Skeletal muscle satellite cell (primary cell): ENCODE data around the gene KDM4B.
A peak's percentile ranks its signal among the peaks of the same experiment; 100 is the strongest.

Experiments
- H3K27me3 ChIP-seq: 2 replicates; pipeline ENCODE4 v1.7.0; 2013; ENCODE audit warnings: low read length; ENCODE audit not compliant: control insufficient read depth, insufficient read depth
- H3K36me3 ChIP-seq: 2 replicates; pipeline ENCODE4 v1.7.0; 2013; ENCODE audit warnings: mild to moderate bottlenecking, control low read depth, low read length; ENCODE audit not compliant: insufficient read depth
- H3K4me1 ChIP-seq: 2 replicates; pipeline ENCODE4 v1.7.0; 2013; ENCODE audit warnings: low read length; ENCODE audit not compliant: control insufficient read depth, insufficient read depth
- H3K4me2 ChIP-seq: 2 replicates; pipeline ENCODE4 v1.7.0; 2013; ENCODE audit warnings: mild to moderate bottlenecking, low read length
- H3K4me3 ChIP-seq: 2 replicates; pipeline ENCODE4 v1.7.0; 2013; ENCODE audit warnings: low read length
- H3K9ac ChIP-seq: 2 replicates; pipeline ENCODE4 v1.7.0; 2013; ENCODE audit warnings: mild to moderate bottlenecking, low read depth, low read length, moderate library complexity
- H3K9me3 ChIP-seq: replicated peaks from 2 replicates; pipeline ENCODE4 v1.7.0; 2013; ENCODE audit warnings: mild to moderate bottlenecking, control low read depth, low read length

KDM4B gene

DNA sequence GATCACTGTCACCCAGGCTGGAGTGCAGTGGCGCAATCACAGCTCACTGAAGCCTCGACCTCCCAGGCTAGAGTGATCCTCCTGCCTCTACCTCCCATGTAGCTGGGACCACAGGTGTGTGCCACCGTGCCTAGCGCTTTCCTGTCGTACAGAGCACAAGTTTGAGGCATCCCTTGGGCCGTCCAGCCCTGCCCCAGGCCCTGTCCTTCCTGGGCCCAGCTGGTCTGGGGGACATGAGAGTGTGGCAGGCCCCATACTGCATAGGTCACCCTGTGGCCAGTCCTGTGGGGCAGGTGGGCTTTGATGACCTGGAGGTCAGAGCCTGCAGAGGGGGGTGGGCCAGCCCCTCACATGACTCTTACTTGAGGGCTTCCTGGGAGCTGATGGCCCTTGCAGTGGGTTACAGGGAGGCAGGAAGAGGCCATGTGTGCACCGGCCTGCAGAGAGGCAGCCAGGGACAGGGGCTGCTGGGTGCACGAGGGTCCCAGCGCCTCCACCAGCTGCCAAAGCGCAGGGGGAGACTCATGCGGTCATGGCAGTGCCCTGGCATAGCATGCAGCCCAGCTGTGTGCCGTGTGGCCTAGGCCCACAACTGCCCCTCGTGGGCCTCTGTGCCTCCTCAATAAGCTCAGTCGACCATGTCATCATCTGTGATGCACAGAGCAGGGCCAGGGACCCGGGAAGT lies 61.4 kb downstream of the KDM4B start:
- no peak overlapping the region for H3K4me3 ChIP-seq
- H3K27me3 ChIP-seq: no peaks in the 10 kb centered on the region
- no peak overlapping the region for H3K9ac ChIP-seq
- H3K9me3 ChIP-seq: no peaks in the 10 kb centered on the region
- H3K4me2 ChIP-seq: no peak overlapping the region
- peaks cover 25% of the 10 kb centered on the region for H3K4me1 ChIP-seq
- H3K36me3 ChIP-seq: peaks cover 20% of the 10 kb centered on the region

DNA sequence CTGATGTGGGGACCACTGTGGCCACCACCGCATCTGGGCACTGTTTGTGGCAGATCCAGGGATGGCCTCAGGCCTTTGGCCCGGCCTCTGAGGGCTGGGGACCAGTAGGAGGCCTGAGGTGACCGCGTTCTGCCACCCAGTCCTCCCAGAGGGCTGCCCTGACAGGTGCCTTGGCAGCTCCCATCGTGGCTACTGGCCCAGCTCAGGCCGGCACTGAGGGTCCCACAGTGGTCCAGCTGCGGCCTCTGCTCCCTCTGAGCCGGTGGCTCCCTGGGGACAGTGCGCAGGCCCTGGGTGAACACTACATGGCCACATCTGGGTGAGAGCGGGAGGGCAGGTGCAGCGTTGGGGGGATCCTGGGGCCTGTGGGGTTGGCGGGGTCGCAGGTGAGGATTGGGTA lies 61.9 kb downstream of the KDM4B start:
- no peak overlapping the region for H3K9ac ChIP-seq
- H3K27me3 ChIP-seq: no peaks in the 10 kb centered on the region
- peaks cover 24% of the 10 kb centered on the region for H3K36me3 ChIP-seq
- H3K9me3 ChIP-seq: no peaks in the 10 kb centered on the region
- H3K4me3 ChIP-seq: no peak overlapping the region
- H3K4me2 ChIP-seq: no peak overlapping the region
- H3K4me1 ChIP-seq: peaks cover 27% of the 10 kb centered on the region

DNA sequence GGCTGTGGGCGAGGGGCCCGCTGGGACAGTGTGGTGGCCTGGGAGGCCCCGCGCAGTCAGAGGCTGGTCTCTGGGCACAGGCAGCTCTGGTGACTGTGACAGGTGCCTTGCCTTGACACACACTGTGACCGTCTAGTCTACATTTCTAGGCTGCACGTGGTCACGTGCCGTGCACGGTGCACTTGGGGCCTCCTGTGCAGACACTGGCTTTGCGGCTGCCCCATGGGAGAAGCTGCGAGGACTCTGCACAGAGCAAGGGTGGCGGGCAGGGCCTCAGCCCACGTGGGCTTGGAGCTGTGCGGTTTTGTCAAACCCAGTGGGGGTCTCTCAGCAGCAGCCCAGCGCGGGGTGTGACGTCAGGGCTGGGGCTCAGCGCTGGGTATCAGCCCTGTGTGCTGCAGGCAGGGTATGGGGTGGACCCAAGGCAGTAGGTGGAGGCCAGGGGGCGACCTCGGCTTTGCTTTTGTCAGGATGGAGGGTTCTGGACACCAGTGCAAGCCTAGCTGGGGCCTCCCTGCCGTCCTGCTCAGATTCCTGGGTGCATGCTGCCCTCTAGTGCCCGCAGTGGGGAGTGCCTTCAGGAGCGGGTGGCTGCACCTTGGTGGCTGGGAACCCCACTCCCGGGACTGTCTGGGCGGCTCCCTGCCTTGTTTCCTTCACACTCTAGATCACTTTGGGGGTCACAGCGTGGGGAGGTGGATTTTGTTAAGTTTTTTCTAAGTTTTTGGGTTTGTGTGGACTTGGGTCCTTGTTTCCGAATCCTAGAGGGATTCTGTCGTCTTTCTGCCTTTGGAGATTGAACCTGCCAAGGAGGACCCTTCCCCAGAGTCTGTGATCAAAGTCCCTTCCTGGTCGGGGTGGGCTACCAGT lies 62.6 kb downstream of the KDM4B start:
- Histone ChIP-seq H3K9me3 (no peaks in the 10 kb centered on the region), H3K4me1 (peaks cover 29% of the 10 kb centered on the region), H3K27me3 (no peaks in the 10 kb centered on the region), H3K4me2 (peak overlapping the region; percentile 14), H3K9ac (no peak overlapping the region), H3K36me3 (peaks cover 25% of the 10 kb centered on the region), H3K4me3 (no peak overlapping the region)

DNA sequence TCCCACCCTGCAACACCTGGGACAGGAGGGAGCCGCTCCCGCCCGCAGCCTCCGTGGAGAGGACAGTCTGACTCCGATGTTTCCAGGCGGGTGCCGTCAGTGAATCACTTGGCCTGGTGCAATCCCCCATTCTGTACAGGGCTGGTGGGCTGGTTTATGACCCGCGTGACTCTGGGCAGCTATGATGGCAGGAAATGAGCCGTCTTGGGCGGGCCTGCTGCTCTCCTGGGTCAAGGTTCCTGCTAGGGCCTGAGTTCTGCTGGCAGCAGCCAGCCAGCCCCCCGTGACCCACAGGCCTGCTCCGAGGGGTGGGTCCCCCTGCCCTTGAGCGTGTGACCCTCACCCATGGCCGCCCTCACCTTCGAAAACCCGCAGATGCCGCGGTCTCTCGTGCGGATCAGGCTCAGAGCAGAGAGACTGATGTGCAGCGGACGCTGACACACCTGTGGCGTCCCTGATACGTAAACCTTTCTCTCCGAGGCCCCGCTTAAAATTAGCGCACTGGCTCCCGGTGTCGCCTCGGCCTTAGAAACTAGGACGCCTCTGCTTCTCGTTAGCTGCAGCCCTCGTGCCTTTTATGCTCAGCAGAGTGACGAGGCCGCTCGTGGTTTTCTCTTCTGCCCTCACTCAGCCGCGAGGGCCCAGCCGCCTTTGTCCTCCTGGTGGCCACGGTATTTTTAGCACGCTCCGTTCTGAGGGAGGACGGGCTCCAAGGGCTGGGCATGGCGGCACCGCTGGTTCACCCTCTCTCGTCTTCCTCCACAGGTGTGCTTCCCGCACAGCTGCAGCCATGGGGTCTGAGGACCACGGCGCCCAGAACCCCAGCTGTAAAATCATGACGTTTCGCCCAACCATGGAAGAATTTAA lies 63.4 kb downstream of the KDM4B start:
- Histone ChIP-seq H3K36me3 (peaks cover 30% of the 10 kb centered on the region), H3K27me3 (no peaks in the 10 kb centered on the region), H3K4me3 (no peak overlapping the region), H3K4me1 (peaks cover 29% of the 10 kb centered on the region), H3K9me3 (no peaks in the 10 kb centered on the region), H3K9ac (no peak overlapping the region), H3K4me2 (peak overlapping the region; percentile 14)

DNA sequence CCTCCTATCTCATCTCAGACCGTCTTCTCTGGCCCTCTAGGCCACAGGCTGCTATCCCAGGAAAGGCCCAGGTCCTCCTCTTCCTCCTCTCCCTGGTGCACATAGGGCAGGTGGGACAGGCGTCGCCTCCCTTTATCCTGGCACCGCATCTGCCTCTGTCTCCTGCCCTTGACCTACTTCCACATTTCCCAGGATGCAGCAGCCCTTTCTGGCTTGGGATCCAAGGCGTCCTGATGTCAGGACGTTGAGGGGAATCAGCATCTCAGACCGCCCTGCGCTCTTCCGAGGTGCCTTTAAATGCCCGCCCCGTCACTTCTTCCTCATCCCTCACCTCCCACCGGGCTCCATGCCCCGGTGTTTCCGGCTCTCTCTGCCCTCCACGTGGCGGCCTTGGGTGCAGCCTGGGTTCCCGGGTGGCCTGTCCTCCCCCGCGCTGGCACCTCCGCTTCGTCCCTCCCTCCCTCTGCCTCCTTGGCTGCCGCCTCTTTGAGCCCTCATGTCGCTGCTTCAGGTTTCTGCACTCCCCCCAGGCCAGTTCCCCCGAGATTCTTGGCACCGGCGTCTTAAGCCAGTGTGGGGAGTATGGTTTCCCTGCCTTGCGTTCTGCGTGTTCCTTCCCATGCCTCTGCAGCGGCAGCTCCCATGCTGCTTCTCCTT lies 66.3 kb downstream of the KDM4B start:
- Histone ChIP-seq H3K4me3 (no peak overlapping the region), H3K9ac (no peak overlapping the region), H3K4me2 (no peak overlapping the region), H3K4me1 (peaks cover 44% of the 10 kb centered on the region), H3K9me3 (no peaks in the 10 kb centered on the region), H3K27me3 (no peaks in the 10 kb centered on the region), H3K36me3 (peaks cover 39% of the 10 kb centered on the region)

DNA sequence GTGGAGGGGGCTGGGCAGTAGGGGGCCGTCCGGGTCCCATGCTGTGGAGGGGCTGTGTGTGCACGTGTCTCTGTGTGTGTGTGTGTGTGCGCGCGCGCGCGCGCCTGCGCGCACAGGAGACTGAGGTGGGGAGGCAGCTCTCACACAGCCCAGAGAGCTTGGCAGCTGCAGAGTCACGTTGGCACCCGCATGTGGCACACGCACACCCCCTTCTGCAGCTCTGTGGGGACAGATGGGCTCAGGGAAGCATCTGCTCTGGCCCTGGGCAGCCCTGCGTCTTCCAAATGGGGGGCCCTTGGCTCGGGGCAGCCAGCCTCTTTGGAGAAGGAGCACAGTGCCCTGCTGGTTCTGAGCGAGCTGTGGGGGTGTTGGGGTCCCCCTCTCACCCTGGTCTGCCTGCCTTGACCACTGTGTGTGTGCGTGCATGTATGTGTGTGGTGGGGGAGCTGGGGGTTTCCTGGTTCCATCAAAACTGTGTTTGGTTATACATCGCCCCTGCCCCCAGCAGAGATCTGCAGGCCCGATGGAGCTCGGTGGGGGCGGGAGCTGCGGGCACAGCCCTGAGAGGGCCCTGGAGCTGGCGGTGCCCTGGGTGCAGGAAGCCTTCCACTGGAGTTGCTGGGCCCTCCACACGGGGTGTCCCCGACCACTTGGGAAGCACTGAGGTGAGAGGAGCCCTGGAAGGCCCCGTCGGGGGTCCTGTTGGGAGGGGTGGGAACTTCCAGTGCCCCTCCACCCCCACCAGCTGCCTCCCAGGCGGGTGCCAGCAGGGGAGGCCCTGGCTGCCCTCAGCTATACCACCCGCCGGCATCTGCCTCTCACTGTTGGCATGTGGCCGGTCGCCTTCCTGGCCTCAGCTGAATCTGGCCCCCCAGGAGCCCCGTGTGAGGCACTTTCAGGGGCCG lies 67.1 kb downstream of the KDM4B start:
- no peaks in the 10 kb centered on the region for H3K9me3 ChIP-seq
- no peaks in the 10 kb centered on the region for H3K27me3 ChIP-seq
- peak overlapping the region; percentile 11 for H3K9ac ChIP-seq
- H3K4me1 ChIP-seq: peaks cover 44% of the 10 kb centered on the region
- H3K4me3 ChIP-seq: no peak overlapping the region
- H3K4me2 ChIP-seq: peak overlapping the region; percentile 70
- H3K36me3 ChIP-seq: peaks cover 47% of the 10 kb centered on the region

DNA sequence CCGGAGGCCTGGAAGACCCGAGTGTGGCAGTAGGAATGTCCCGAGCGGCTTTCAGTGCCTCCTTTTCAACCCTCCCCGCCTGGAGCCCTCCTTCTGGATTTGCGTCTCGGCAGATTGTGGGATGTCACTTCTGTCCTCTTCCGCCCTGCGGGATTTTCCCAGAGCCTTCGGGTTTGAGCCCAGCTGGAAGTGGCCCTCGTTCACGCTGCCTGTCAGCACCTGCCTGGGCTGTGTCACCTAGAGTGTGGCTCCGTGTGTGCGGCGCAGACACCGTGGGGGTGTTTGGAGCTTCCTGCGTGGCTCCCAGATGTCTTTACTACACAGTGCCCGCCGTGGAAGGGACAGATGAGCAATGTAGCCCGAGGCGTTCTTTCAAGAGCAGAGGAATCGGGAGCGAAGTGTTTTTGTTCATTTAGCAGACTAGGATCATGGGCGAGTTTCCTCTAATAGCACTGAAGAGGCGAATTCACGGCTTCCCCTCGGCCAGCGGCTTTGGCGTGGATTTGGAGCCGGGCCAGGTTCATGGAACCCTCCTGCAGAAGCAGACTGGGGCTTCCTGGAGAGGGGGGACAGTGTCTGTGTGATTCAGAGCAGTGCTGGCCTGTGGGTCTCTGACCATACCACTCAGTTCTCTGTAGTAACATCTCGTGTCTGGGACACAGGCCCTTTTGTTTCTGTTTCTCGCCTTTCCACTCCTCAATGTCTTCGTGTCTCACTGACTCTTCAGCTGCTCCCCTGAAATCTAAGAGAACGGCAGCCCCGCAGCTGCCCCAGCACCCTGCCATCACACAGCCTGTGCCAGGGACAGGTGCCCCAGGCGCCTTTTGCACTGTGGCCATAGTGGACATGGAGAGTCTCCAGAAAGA lies 68.0 kb downstream of the KDM4B start:
- peaks cover 41% of the 10 kb centered on the region for H3K4me1 ChIP-seq
- no peaks in the 10 kb centered on the region for H3K9me3 ChIP-seq
- no peaks in the 10 kb centered on the region for H3K27me3 ChIP-seq
- H3K36me3 ChIP-seq: peaks cover 54% of the 10 kb centered on the region
- peak overlapping the region; percentile 33 for H3K4me3 ChIP-seq
- peak overlapping the region; percentile 11 for H3K9ac ChIP-seq
- H3K4me2 ChIP-seq: peak overlapping the region; percentile 70

DNA sequence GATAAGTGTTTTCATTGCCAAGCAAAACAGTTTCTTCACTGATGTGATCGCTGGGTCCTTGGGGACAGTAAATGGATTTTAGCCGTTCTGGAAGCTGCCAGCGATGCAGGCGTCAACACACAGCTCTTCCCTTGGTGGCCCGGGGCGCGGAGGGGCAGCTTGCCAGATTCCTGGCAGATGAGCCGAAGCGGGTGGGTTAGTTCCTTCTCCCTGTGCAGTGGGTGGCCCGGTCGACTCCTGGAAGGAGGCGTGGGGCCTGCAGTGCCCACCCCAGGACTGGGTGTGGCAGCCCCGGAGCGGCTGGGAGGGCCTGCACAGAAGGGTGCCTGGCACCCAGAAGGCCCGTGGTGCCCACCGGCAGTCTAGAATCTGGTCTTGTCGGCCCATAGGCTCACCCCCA lies 69.0 kb downstream of the KDM4B start:
- no peak overlapping the region for H3K9ac ChIP-seq
- no peak overlapping the region for H3K4me3 ChIP-seq
- H3K36me3 ChIP-seq: peaks cover 51% of the 10 kb centered on the region
- peak overlapping the region; percentile 70 for H3K4me2 ChIP-seq
- H3K4me1 ChIP-seq: peaks cover 36% of the 10 kb centered on the region
- H3K27me3 ChIP-seq: no peaks in the 10 kb centered on the region
- no peaks in the 10 kb centered on the region for H3K9me3 ChIP-seq

DNA sequence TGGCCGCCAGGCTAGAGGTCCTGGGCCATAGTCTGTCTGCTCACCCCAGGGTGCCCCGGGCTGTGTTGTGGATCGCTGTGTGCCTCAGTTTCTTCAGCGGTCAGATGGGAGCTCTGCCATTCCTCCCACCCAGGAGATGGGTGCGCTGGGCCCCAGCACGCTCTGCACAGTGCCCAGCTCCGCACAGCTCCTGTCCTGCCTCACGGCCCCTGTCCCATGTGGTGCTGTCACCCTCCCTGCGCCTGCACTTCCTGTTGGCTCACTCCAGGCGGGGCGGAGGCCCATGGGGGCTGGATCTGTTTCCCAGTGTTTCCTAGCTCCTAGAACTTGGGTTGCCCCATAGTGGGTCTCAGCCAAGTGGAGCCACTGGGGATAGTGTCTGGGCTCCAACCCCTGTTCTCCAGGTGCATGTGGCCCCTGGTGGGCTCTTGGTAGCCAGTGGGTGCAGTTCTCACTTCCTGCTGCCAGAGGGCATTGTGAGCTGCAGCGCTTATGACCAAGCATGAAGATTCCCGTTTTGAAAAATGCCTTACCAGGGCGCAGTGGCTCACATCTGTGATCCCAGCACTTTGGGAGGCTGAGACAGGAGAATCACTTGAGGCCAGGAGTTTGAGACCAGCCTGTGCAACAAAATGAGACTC lies 69.8 kb downstream of the KDM4B start:
- H3K9ac ChIP-seq: no peak overlapping the region
- peaks cover 52% of the 10 kb centered on the region for H3K36me3 ChIP-seq
- peaks cover 36% of the 10 kb centered on the region for H3K4me1 ChIP-seq
- H3K4me3 ChIP-seq: no peak overlapping the region
- no peak overlapping the region for H3K4me2 ChIP-seq
- H3K27me3 ChIP-seq: no peaks in the 10 kb centered on the region
- no peaks in the 10 kb centered on the region for H3K9me3 ChIP-seq
